Peyer's patch (tissue), 4 donors: ENCODE data around the gene FAM237B. TPM values are rescaled to one million over a fixed set of nuclear protein-coding genes. Genes with fewer than 3 reads are reported as not detected.
"Not testable (repeated sequence)": the region's sequence is repeated elsewhere in the genome, so short reads cannot be mapped to it uniquely, and the experiment has no call there.

ENCODE experiments used
- DNase-seq, 3 donors: peaks; one replicate each; pipeline ENCODE4 v3.0.0-alpha.2; 2017 to 2019
- H3K27ac ChIP-seq, 4 donors: fragments of 200-600 bp; sonication (generic); one replicate each; pipeline ENCODE4 v1.5.1; 2016 to 2019
- H3K27me3 ChIP-seq, 2 donors: fragments of 200-600 bp; sonication (generic); one replicate each; pipeline ENCODE4 v1.5.1; 2019
- H3K36me3 ChIP-seq, 3 donors: fragments of 200-600 bp; sonication (generic); one replicate each; pipeline ENCODE4 v1.5.1; 2016 to 2019
- H3K4me1 ChIP-seq, 4 donors: fragments of 200-600 bp; sonication (generic); one replicate each; pipeline ENCODE4 v1.5.1; 2016 to 2019
- H3K4me3 ChIP-seq, 4 donors: fragments of 200-600 bp; sonication (generic); 1 replicate in 3 of 4; 2 replicates in 1 of 4; pipeline ENCODE4 v1.5.1; 2016 to 2019; ENCODE audit warnings: mild to moderate bottlenecking in 1 of 4
- H3K9me3 ChIP-seq, 4 donors: fragments of 200-600 bp; sonication (generic); one replicate each; pipeline ENCODE4 v1.5.1; 2016 to 2019; ENCODE audit warnings: mild to moderate bottlenecking in 1 of 4
- POLR2A ChIP-seq, 2 donors: fragments of 450-650 bp; IDR thresholded peaks; one replicate each; pipeline ENCODE4 v1.5.1; 2017; ENCODE audit warnings: antibody characterized with exemption in 2 of 2, mild to moderate bottlenecking in 2 of 2, moderate library complexity in 2 of 2
- total RNA-seq, 4 donors: library from RNA; depleted of rRNA; stranded (reverse); fragments of >200 nt; gene quantifications; one replicate each; pipeline ENCODE4 v1.1.0, GENCODE V29; 2016
- TF ChIP-seq, protein P1 (sequence below), 6 experiments: fragments of 450-650 bp in 4 of 6; fragments of 200-600 bp in 2 of 6; sonication (generic) in 1 of 6; IDR thresholded peaks; one replicate each; pipeline ENCODE4 v1.5.1; 2017 to 2019; ENCODE audit warnings: antibody characterized with exemption in 6 of 6, mild to moderate bottlenecking in 3 of 6, moderate library complexity in 1 of 6

Gene FAM237B
- total RNA-seq, 4 donors from 2014 or later: not detected

DNA sequence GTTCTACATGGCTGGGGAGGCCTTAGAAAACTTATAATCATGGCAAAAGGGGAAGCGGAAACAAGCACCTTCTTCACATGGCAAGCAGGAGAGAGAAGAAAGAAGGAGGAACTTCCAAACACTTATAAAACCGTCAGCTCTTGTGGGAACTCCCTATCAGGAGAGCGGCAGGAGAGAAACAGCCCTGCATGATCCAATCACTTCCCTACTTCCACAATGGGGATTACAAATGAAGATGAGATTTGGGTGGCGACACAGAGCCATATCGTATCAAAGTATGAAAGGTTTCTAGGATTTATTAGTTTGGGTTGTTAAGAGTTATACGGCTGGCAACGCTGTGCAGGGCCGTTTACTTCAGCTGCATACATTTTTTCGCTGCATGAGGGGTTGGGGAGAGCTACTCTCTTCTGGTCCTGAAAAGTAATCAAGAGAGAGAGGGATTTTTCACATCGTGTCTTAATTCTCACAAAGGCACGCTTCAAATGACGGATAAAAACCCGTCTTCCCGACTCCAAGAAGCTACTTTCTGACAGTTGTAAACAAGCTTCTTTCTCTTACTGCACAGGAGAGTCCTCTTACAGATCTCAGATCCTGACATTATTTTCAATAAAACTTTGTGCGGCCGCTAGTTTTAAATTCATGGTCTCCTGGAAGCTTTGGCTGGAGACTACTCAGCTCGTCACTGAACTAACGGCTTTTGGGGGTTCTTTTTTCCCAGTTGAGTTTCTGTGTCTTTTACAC, 24.7 kb upstream of the FAM237B start:
- DNase-seq: no peak
- no peaks in the 10 kb centered on the region for H3K9me3 ChIP-seq
- peak overlapping the region; percentile 79 to 93 (median 84) for H3K27ac ChIP-seq
- H3K4me3 ChIP-seq: peak overlapping the region; percentile 57 to 72 (median 72)
- no peaks in the 10 kb centered on the region for H3K36me3 ChIP-seq
- H3K27me3 ChIP-seq: no peaks in the 10 kb centered on the region
- TF ChIP-seq, protein P1, sequence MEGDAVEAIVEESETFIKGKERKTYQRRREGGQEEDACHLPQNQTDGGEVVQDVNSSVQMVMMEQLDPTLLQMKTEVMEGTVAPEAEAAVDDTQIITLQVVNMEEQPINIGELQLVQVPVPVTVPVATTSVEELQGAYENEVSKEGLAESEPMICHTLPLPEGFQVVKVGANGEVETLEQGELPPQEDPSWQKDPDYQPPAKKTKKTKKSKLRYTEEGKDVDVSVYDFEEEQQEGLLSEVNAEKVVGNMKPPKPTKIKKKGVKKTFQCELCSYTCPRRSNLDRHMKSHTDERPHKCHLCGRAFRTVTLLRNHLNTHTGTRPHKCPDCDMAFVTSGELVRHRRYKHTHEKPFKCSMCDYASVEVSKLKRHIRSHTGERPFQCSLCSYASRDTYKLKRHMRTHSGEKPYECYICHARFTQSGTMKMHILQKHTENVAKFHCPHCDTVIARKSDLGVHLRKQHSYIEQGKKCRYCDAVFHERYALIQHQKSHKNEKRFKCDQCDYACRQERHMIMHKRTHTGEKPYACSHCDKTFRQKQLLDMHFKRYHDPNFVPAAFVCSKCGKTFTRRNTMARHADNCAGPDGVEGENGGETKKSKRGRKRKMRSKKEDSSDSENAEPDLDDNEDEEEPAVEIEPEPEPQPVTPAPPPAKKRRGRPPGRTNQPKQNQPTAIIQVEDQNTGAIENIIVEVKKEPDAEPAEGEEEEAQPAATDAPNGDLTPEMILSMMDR (IDR thresholded peaks at IDR 0.05): no peak
- TF ChIP-seq POLR2A (IDR thresholded peaks at IDR 0.05): no peak
- peaks cover 0 to 9% (median 2%) of the 10 kb centered on the region in 4 donors for H3K4me1 ChIP-seq

DNA sequence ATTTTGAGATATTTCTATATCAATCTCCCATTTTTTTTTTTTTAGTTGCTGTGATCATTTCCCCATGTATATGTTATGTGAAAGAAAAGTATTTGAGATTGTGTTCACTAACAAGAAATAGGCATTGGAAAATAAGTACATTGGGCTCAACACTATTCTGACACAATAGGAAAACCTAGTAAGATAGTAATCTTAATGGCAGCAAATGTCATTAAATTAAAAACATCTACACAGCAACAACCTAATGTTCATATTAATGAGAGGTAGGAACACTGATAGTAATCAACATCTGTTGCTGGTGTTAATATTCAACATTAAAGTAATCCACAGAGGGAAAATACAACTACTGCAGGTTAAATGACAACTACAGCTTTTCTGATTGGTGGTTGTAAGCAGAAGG, 23.9 kb upstream of the FAM237B start:
- no peak for DNase-seq
- Histone ChIP-seq H3K4me3 (no peak overlapping the region), H3K4me1 (peaks cover 0 to 9% (median 2%) of the 10 kb centered on the region in 4 donors), H3K9me3 (no peaks in the 10 kb centered on the region), H3K27me3 (no peaks in the 10 kb centered on the region), H3K36me3 (no peaks in the 10 kb centered on the region), H3K27ac (peak overlapping the region in 1 of 4 donors; percentile 5)
- TF ChIP-seq, protein P1 (IDR thresholded peaks at IDR 0.05): no peak
- no peak for TF ChIP-seq POLR2A (IDR thresholded peaks at IDR 0.05)

DNA sequence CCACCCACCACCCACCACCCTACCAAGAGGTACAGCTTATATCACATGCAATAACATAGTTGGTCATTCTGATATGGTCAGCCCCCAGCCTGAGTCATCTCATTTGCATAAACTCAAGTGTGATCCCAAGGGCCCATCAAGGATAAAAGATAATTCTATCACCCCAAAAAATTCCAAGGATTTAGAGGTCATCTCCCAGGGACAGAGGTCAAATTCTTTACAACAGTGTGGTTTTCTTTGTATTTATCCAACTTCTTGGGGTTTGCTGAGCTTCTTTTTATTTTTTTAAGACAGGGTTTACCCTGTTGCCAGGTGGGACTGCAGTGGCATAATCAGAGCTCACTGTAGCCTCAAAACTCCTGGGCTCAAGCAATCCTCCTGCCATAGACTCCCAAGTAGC, 16.0 kb upstream of the FAM237B start:
- DNase-seq: no peak
- no peak overlapping the region for H3K27ac ChIP-seq
- no peaks in the 10 kb centered on the region for H3K9me3 ChIP-seq
- no peaks in the 10 kb centered on the region for H3K4me1 ChIP-seq
- H3K36me3 ChIP-seq: no peaks in the 10 kb centered on the region
- TF ChIP-seq, protein P1 (IDR thresholded peaks at IDR 0.05): no peak
- TF ChIP-seq POLR2A (IDR thresholded peaks at IDR 0.05): no peak
- no peaks in the 10 kb centered on the region for H3K27me3 ChIP-seq
- no peak overlapping the region for H3K4me3 ChIP-seq

DNA sequence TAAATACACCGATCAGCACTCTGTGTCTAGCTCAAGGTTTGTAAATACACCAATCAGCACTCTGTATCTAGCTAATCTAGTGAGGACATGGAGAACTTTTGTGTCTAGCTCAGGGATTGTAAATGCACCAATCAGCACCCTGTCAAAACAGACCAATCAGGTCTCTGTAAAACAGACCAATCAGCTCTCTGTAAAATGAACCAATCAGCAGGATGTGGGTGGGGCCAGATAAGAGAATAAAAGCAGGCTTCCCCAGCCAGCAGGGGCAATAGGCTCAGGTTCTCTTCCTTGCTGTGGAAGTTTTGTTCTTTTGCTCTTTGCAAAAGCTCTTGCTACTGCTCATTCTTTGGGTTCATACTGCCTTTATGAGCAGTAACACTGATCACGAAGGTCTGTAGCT, 13.8 kb upstream of the FAM237B start:
- H3K4me3 ChIP-seq, H3K27ac ChIP-seq, H3K4me1 ChIP-seq, H3K27me3 ChIP-seq, H3K36me3 ChIP-seq, DNase-seq, H3K9me3 ChIP-seq: not testable (repeated sequence)

DNA sequence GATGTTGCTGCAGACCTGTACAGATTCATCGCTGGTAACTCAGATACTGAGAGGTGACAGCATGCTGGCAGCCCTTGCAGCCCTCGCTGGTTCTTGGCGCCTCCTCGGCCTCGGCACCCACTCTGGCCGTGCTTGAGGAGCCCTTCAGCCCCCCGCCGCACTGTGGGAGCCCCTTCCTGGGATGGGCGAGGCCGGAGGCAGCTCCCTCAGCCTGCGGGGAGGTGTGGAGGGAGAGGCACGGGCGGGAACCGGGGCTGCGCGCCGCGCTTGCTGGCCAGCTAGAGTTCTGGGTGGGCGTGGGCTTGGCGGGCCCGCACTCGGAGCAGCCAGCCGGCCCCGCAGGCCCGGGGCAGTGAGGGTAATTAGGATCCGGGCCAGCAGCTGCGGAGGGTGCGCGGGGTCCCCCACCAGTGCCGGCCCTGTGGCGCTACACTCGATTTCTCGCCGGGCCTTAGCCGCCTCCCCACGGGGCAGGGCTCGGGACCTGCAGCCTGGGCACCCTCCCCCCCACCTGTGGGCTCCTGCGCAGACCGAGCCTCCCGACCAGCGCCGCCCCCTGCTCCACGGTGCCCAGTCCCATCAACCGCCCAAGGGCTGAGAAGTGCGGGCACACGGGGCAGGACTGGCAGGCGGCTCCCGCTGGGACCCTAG, 13.2 kb upstream of the FAM237B start:
- Histone ChIP-seq H3K4me3 (no peak overlapping the region), H3K9me3 (no peaks in the 10 kb centered on the region), H3K36me3 (no peaks in the 10 kb centered on the region), H3K4me1 (no peaks in the 10 kb centered on the region), H3K27me3 (no peaks in the 10 kb centered on the region), H3K27ac (no peak overlapping the region)
- DNase-seq: no peak
- no peak for TF ChIP-seq POLR2A (IDR thresholded peaks at IDR 0.05)
- TF ChIP-seq, protein P1 (IDR thresholded peaks at IDR 0.05): no peak

DNA sequence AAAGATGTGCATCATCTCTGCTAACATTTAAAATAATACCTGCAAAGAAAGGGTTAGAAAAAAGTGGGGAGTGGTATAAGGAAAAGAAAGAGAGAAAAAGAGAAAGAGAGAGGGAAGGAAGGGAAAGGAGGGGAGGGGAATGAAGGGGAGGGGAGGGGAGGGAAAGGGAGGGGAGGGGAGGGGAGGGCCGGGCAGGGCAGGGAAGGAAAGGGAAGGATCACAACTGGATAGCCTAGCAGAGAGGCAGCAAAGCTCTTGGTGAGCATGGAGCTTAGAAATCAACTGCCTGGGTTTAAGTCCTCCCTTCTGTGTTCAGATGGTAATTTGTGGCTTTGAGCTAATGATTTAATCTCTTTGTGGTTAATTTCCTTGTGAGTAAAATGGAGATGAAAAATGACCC, 5.4 kb upstream of the FAM237B start:
- H3K27me3 ChIP-seq: no peaks in the 10 kb centered on the region
- DNase-seq: no peak
- H3K4me1 ChIP-seq: no peaks in the 10 kb centered on the region
- H3K9me3 ChIP-seq: no peaks in the 10 kb centered on the region
- H3K27ac ChIP-seq: no peak overlapping the region
- H3K4me3 ChIP-seq: no peak overlapping the region
- H3K36me3 ChIP-seq: no peaks in the 10 kb centered on the region
- no peak for TF ChIP-seq POLR2A (IDR thresholded peaks at IDR 0.05)
- TF ChIP-seq, protein P1 (IDR thresholded peaks at IDR 0.05): no peak
